ENCODE results near the gene MYH6.

Gene MYH6

DNA sequence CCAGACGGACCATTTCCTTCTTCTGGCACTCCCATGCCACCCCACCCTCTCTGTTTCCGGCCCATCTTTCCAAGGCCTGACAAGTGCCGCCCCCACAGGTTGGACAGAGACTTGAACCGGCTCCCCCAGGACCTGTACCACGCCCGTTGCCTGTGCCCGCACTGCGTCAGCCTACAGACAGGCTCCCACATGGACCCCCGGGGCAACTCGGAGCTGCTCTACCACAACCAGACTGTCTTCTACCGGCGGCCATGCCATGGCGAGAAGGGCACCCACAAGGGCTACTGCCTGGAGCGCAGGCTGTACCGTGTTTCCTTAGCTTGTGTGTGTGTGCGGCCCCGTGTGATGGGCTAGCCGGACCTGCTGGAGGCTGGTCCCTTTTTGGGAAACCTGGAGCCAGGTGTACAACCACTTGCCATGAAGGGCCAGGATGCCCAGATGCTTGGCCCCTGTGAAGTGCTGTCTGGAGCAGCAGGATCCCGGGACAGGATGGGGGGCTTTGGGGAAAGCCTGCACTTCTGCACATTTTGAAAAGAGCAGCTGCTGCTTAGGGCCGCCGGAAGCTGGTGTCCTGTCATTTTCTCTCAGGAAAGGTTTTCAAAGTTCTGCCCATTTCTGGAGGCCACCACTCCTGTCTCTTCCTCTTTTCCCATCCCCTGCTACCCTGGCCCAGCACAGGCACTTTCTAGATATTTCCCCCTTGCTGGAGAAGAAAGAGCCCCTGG lies 32.4 kb downstream of the MYH6 start:
- DNase-seq = no peak

DNA sequence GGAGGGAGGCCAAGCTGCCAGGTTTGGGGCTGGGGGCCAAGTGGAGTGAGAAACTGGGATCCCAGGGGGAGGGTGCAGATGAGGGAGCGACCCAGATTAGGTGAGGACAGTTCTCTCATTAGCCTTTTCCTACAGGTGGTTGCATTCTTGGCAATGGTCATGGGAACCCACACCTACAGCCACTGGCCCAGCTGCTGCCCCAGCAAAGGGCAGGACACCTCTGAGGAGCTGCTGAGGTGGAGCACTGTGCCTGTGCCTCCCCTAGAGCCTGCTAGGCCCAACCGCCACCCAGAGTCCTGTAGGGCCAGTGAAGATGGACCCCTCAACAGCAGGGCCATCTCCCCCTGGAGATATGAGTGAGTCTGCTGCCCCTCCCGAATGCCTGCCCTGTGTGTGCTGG lies 35.0 kb downstream of the MYH6 start:
- DNase-seq = no peak

- DNase-seq = no peak
Observed at GRCh38 chr14:23372509-23372908, 35.6 kb downstream of the MYH6 start, which contains the start of gene IL25. TSS of gene IL25 (plus strand) at chr14:23372809.

- DNase-seq = no peak
Observed at GRCh38 chr14:23371865-23372264, 36.2 kb downstream of the MYH6 start.

DNA sequence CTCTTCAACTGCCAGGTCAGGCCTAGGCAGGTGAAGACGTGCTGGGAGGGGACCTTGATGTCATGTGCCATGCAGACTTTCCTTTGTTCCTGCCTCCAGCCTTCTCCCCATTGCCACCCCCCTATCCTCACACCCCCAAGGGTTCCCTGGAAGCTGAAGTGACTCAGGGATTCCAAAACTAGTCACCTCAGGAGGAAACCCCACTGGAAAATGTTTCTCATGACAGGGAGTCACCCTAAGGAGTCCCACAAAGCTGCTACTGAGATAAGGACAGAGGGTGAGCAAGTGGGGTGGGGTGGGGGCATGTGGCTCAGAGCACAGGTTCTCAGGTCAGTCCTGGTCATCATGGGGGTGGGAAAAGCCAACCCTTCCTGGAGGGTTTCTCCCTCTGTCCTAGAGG lies 37.9 kb downstream of the MYH6 start:
- DNase-seq = no peak

- no peak for DNase-seq
Observed at GRCh38 chr14:23366426-23366921, 41.6 kb downstream of the MYH6 start.

DNA sequence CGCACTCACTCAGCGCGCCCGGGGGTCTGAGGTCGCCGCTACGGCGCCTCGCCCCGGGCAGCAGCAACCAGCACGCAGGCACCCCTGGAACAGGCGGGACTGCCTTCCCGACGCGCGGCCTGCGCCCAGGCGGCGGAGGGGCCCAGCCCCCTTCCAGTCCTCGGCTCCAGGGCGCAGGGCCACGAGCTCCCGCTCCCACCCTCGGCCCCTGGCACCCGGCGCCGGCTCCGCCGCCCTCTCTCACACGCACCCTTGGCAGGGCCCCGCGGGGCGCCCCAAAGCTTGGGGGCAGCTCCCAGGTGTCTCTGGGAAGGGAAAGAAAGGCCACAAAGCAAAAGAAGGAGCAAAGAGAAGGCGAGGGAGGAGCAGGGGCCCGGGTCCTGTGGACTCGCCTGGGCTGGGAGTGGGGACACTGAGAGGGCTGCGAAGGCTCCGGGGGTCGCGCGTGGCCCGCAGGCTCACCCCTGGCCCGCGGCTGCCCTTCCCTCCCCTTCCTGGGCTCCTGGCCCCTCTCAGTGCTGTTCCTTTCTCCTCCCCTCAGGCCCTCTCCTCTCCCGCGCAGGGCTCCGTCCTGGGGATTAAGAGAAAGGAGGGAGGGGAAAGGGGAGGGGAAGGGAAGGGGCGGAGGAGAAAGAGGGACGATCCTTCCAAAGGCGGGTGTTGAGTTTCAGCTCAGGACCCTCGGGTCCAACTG lies 42.2 kb downstream of the MYH6 start:
- no peak for DNase-seq

DNA sequence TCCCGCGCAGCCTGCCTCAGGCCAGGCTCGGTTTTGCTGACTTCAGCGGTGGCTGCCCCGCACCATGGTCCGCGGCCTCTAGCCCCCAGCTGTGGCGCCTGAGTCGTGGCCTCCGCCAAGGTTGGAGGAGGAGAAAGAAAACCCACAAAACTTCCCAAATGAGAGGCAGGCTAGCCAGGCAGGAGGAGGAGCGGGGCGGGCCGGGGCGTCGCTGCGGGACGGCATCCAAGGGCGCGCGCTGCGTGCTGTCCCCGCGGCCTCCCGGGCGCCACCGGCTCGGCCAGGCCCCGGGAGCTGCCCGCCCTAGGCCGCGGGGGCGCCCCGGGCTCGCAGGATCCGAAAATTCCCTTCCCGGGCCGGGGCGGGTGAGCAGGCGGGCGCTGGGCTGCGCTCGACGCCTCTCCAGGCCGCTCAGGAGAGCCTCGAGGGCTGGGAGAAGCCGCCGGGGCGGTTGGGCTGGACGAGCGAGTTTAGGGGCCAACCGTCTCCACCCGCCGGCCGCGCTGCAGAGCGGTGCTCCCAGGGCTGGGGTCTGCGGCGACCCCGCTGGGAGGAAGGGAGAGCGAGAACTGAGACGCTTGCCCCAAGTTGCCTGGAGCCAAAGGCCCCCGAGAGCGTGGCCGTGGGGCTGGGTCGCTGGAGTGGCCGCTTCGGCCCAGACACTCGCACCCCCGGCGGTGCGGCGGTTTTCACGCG lies 42.9 kb downstream of the MYH6 start, which contains the start of gene EFS:
TSS of gene EFS (minus strand) at position 137 of the 696 bp plus-strand sequence. CDS start 147 bp downstream, outside the sequence.
- DNase-seq = no peak

- no peak for DNase-seq
Observed at GRCh38 chr14:23364164-23365035, 43.7 kb downstream of the MYH6 start.

- no peak for DNase-seq
Observed at GRCh38 chr14:23362200-23362599, 45.9 kb downstream of the MYH6 start.

- no peak for DNase-seq
Observed at GRCh38 chr14:23361763-23362162, 46.3 kb downstream of the MYH6 start.

DNA sequence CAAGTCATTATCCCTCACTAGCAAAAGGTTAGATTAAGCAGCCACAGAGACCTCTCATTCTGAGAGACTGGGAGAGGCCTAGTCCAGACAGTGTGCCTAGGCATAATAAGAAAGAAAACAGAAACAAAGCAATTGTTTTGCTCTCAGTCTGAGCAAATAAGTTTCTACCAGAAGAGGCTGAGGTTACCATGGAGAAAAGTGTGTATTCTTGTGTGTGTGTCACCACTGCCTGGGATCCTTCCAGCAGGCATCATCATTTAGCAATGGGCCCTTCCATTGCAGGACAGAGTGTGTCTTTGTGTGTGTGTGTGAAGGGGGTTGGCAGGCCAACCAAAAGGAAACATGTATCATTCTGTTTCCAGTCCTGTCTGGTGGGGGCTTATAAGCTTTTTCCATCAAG lies 46.8 kb downstream of the MYH6 start:
- no peak for DNase-seq

GRCh38 chr14:23360496-23360895 lies 47.6 kb downstream of the MYH6 start:
- no peak for DNase-seq

GRCh38 chr14:23359722-23360447 lies 48.2 kb downstream of the MYH6 start:
- DNase-seq = no peak

GRCh38 chr14:23359167-23359626 lies 48.9 kb downstream of the MYH6 start:
- no peak for DNase-seq

DNA sequence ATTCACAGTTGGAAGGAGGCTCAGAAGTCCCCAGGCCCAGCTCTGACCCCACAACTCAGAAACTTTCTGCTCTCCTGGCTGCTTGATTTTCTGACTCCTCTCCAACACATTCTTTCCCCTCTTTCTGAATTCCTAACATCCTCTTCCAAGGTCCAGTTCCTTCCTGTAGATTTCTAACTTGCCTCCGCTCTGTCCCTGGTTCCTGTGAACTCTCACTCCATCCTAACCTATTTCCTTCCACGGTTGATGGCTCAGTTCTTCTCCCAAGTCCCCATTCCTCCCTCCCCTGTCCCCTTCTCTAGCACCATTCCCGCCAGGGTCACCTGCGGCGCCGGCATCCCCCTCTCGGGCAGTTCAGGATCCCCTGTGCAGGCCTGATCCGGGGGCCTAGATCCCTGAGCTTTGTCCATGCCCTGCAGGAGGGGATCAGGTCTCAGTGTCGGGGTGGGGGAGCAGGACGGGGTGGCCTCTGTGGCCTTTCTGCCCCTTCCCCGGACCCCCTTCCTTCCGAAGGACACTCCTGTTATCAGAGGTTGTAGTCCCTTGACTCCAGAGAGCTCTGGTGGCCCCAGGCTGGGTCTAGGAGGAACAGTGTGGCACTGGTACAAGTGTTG lies 49.4 kb downstream of the MYH6 start:
- no peak for DNase-seq

GRCh38 chr14:23358042-23358441 lies 50.0 kb downstream of the MYH6 start:
- no peak for DNase-seq

DNA sequence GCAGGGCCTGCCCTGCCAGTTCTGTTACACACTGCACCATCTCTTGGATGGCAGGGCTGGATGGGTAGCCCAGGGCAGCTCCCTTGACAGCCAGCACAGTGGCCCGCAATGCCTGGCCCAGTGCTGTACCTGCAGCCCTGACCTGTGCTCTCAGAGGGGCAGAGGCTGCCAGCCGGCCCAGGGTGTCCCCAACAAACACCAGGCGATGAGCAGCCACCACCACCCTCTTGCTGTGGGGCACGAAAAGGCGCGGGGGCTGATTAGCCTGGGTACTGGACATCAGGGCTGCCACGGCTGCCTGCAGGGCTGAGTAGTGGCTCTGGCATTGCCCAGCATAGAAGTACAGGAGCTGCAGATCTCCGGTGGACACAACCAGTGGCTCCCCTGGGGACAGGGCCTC lies 50.8 kb downstream of the MYH6 start:
- no peak for DNase-seq

DNA sequence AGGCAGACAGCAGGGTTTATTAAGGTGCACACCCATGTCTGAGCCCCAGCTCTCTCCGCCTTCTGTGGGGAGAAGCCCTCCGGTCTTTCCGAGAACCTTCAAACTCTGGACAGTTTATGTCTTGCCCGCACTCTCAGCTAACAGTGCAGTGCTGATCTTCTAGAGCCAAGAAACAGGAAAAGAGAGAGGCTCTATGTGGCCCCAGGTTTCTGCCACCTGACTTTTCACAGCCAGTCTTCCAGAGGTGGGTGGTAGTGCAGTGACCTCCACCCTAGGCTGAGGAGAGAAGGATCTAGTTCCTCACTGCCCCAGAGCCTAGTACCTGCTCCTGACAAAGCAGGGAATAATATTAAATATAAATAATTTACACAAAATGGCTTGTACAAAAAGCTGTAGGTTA lies 51.4 kb downstream of the MYH6 start:
- DNase-seq = no peak

- DNase-seq = no peak
Observed at GRCh38 chr14:23355871-23356435, 52.1 kb downstream of the MYH6 start.

GRCh38 chr14:23354990-23355389 lies 53.1 kb downstream of the MYH6 start:
- no peak for DNase-seq
